ENCODE results near the gene PITX3.

Gene PITX3

DNA sequence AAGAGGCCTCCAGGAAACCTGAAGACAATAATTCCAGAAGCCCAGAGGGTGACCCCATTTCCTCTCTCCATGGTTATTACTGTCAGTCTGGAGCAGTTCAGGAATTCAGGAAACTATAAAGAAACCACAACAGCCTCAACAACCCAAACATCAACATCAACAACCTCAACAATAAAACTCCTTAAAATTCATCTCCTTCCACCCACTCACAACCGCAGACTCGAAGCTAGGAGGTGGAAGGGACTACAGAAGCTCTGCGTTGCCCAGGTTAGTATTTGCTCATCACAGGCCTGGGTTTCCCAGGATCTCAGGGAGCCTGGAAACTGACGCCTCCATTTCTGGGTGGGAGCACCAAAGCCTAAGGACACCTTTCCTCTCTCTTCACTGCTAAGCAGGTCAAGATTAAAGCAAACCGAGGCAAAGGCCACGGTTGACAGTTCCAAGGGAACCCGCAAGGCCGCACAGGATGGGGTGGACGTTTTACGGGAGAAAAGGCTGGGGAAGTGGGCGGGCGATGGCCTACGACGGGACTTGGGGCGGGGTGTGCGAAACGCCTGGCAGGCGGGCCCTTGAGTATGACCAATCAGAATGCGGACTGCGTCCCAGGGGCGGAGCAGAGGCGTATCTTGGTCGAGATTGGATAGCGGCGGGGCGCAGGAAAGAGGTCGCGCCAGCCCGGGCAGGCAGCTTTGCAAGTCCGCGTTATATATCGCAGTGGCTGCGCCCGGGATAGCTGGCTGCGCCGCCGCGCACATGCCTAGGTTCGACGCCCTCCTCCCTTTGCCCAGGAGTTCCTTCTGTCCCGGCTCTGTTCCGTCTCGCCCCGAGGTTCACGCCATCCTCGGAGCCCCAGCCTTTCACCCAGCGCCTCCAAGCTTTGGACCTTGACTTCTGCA is 15.4 kb downstream of the PITX3 start, which contains the start of gene ELOVL3:
Gene ELOVL3 (plus strand): TSS at position 654 of the 896 bp plus-strand sequence. CDS start 250 bp downstream, outside the sequence.
- DNase-seq: peak; percentile 90 to 92

GRCh38 chr10:102222797-102223196 is 18.5 kb downstream of the PITX3 start:
- no peak for DNase-seq

DNA sequence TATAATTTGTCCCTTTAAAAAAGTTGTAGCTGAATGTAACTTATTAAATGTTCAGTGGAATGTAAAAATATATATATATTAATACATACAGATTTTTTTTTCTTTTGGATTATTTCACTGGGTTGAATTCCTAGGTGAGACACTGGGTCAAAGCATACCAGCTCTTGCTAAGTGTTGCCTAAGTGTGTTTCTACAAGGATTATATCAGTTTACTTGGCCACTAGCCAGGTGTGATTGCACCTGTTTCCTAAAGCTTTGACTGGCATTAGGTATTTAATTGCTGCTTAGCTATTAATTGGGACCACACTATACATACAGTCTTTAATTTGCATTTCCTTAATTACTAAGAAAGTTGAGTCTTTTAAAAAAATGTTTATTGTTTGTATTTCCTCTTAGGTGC is 20.7 kb downstream of the PITX3 start:
- DNase-seq: no peak

GRCh38 chr10:102219370-102219769 is 21.9 kb downstream of the PITX3 start:
- DNase-seq: peak in 1 of 2 donors; percentile 11

DNA sequence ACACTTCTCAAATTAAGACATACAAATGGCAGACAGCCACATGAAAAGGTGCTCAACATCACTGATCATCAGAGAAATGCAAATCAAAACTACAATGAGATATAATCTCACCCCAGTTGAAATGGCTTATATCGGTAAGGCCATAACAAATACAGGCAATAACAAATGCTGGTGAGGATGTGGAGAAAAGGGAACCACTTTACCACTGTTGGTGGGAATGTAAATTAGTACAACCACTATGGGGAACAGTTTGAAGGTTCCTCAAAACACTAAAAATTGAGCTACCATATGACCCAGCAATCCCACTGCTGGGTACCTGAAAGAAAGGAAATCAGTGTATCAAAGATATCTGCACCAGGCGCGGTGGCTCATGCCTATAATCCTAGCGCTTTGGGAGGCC is 27.7 kb downstream of the PITX3 start:
- DNase-seq: peak; percentile 53 to 57

GRCh38 chr10:102211615-102212299 is 29.6 kb downstream of the PITX3 start:
- no peak for DNase-seq

DNA sequence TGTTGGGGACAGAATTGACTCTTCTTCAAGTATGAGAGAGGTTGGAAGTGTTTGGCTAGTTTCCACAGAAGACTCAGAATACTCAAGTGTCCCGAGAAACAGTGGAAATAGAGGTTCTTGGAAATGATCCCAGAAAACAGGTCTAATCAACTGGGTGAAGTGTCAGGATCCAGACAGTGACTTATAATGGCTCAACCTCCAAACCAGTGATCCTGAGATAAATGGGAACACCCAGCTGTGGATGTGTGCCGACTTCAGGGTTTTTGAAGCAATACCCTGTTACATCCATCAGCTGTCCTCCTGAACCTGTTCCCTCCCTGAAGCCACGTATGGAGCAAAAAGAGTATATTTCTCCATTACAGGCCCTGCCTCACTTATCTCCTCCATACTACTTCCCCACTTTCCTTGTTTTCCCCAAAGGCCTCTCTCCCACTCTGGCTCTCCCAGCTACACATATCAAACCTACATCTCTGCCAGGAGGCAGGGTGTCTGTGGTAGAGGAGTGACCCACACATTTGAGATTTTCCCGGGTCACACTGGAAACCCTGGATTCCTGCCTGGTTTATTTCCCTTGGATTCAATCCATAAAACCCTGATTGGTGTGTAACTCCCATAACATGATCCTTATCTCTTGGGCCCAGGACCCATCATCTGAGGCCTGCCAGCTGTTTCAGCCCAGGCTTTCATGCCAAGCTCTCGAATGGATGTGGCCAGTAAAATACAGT is 32.8 kb downstream of the PITX3 start:
- no peak for DNase-seq

DNA sequence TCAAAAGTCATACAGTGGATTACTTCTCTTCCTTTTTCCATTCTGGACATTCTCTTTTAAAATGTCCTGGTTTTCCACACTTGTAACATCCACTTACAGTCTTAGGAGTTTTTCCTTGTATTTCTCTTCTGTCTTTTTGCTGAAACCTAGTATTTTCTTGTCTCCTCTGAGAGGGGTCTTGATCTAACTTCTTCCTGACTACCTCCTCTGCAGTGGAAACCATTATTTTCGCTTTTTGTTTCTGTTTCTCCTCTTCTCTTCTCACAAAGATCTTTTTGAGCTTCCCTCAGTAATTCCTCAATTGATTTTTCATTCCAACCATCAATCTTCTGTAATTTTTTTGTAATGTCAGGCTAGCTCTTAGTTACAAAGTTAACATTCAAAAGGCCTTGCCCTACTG is 38.9 kb downstream of the PITX3 start:
- no peak for DNase-seq

- peak; percentile 21 to 37 for DNase-seq
These were observed 40.3 kb downstream of the PITX3 start for GRCh38 chr10:102200751-102201640.

DNA sequence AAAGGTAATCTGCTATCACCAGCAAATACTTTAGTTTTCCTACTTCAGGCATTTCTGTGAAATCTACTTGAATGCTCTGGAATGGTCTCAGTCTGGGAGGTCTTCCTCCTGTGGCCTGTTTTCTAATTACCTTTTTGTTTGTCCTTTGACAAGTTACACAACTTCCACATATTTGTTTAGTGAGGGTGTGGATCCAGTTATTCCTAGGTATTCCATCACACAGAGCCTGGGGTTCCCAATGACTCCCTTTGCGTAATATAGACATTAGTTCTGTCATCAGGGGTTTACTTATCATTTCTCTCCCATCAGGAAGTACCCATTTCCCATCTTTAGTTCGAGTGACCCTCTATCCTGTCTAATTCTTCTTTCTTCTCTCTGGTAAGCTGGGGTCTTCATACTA is 43.3 kb downstream of the PITX3 start:
- no peak for DNase-seq

- no peak for DNase-seq
These were observed 44.4 kb downstream of the PITX3 start for GRCh38 chr10:102196893-102197292.

GRCh38 chr10:102195296-102195870 is 45.9 kb downstream of the PITX3 start:
- DNase-seq: peak in 1 of 2 donors; percentile 14

GRCh38 chr10:102191956-102192355 is 49.4 kb downstream of the PITX3 start:
- DNase-seq: no peak

DNA sequence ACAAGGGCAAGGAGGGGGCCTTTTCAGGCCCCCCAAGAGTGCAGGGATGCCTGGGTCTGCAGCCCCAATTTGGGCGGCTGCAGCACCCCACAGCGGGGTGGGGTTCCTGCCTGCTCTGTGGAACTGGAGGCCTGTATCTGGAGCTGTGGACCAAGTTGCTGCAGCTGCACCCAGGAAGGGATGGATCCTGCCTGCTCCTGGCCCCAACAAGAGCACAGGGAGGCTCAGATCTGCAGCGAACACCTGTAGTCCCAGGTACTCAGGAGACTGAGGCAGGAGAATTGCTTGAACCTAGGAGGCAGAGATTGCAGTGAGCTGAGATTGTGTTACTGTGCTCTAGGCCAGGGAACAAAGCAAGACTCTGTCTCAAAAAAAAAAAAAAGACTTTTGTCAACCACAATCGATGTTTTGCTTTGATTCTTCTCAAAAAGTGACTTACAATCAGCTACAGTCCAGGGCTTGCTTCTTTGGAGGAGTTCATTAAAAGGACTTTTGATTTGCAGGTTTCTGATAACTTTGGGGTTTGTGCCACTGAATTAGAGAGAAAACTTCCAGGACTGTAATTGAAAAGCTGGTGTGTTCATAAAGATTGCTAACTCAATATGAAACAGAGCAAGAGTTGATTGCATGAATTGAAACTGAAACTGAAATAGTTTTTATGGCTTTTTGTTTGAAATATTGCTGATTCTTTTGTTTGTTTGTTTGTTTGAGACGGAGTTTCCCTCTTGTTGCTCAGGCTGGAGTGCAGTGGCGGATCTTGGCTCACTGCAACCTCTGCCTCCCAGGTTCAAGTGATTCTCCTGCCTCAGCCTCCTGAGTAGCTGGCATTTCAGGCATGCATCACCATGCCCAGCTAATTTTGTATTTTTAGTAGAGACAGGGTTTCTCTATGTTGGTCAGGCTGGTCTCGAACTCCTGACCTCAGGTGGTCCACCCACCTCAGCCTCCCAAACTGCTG is 52.1 kb downstream of the PITX3 start:
- peak in 1 of 2 donors; percentile 12 for DNase-seq

- no peak for DNase-seq
These were observed 52.9 kb downstream of the PITX3 start for GRCh38 chr10:102188298-102188940.

DNA sequence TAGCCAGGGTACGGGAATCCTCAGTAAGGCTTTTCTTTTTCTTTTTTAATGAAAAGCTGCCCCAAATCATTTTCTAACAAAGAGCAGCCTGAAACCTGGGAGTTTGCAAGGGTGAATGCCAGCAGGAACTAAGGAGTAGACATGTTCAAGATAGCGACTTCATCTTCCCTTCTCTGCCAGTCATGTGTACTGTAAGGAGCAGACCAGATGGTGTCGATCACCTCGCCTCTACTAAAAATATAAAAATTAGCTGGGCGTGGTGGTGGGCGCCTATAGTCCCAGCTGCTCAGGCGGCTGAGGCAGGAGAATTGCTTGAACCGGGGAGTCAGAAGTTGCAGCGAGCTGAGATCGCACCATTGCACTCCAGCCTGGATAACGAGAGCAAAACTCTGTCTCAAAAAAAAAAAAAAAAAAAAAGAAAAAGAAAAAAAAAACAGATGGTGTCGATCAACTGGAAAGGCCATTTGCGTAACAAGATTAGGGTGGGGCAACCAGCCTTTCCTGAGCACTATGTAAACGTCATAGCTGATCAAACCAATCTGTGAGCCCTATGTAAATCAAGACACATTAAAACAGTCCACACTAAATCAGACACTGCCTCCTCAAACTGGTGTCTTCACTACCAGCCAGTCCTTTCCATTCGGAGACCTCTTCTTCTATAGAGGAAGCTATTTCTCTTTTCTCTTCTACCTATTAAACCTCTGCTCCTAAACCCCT is 55.3 kb downstream of the PITX3 start:
- DNase-seq: no peak

GRCh38 chr10:102185272-102185671 is 56.0 kb downstream of the PITX3 start:
- DNase-seq: no peak

DNA sequence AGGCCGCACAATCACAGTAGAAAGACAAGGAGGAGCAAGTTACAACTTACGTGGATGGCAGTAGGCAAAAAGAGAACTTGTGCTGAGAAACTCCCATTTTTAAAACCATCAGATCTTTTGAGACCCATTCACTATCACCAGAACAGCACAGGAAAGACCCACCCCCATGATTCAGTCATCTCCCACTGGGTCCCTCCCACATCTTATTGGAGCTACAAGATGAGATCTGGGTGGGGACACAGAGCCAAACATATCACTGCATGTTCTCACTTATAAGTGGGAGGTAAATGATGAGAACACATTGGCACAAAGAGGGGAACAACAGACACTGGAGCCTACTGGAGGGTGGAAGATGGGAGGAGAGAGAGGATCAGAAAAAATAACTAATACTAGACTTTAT is 56.7 kb downstream of the PITX3 start:
- DNase-seq: no peak

All from inflammatory macrophage (primary cell).